ENCODE measurements around the gene EPB41L4A.

DNA sequence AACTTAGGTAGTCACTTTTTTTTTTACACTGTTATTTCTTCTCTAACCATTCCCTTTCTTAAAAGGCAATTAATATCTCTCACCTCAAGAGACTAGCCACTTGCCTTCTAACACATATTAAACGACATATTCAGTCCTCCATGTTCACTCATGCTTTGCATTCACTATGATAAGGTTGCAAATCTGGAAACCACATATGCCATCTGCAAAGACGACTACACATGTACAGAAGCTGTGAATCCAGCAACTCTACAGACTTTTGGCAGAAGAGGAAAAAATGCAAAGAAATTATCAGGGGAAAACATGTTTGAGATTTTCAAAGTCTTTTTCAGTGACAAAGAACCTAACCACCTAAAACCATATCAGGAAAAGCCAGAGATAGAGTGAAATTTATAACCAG lies 112.1 kb downstream of the EPB41L4A start:
- TF ChIP-seq, protein P1, sequence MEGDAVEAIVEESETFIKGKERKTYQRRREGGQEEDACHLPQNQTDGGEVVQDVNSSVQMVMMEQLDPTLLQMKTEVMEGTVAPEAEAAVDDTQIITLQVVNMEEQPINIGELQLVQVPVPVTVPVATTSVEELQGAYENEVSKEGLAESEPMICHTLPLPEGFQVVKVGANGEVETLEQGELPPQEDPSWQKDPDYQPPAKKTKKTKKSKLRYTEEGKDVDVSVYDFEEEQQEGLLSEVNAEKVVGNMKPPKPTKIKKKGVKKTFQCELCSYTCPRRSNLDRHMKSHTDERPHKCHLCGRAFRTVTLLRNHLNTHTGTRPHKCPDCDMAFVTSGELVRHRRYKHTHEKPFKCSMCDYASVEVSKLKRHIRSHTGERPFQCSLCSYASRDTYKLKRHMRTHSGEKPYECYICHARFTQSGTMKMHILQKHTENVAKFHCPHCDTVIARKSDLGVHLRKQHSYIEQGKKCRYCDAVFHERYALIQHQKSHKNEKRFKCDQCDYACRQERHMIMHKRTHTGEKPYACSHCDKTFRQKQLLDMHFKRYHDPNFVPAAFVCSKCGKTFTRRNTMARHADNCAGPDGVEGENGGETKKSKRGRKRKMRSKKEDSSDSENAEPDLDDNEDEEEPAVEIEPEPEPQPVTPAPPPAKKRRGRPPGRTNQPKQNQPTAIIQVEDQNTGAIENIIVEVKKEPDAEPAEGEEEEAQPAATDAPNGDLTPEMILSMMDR (IDR thresholded peaks at IDR 0.05): no peak
- TF ChIP-seq EP300 (IDR thresholded peaks at IDR 0.05): no peak

All from ovary (tissue), 3 donors.